Gastroesophageal sphincter (tissue), 4 donors: ENCODE measurements around the gene DAPK1. TPM values are rescaled to one million over a fixed set of nuclear protein-coding genes. Genes with fewer than 3 reads are reported as not detected.

ENCODE experiments used
- ATAC-seq: fragments of 150-250 bp; one replicate; pipeline ENCODE4 v1.9.1; 2016; ENCODE audit warnings: mild to moderate bottlenecking, moderate library complexity
- H3K27ac ChIP-seq, 4 donors: fragments of 200-600 bp; sonication (generic) in 3 of 4; 1 replicate in 3 of 4; 2 replicates in 1 of 4; pipeline ENCODE4 v1.5.1; 2016 to 2019
- H3K27me3 ChIP-seq: fragments of 200-600 bp; sonication (generic); one replicate; pipeline ENCODE4 v1.5.1; 2019
- H3K36me3 ChIP-seq, 2 donors: fragments of 200-600 bp; sonication (generic); one replicate each; pipeline ENCODE4 v1.5.1; 2019; ENCODE audit warnings: control low read depth in 1 of 2
- H3K4me1 ChIP-seq, 3 donors: fragments of 200-600 bp; sonication (generic); 1 replicate in 2 of 3; 2 replicates in 1 of 3; pipeline ENCODE4 v1.5.1; 2016 to 2019; ENCODE audit warnings: control low read depth in 2 of 3
- H3K4me3 ChIP-seq, 2 donors: fragments of 200-600 bp; sonication (generic); one replicate each; pipeline ENCODE4 v1.5.1; 2019; ENCODE audit warnings: mild to moderate bottlenecking in 1 of 2, moderate library complexity in 1 of 2
- H3K9me3 ChIP-seq, 3 donors: fragments of 200-600 bp; sonication (generic); one replicate each; pipeline ENCODE4 v1.5.1; 2017 to 2019; ENCODE audit warnings: control low read depth in 2 of 3
- EP300 ChIP-seq: sonication (generic); formaldehyde crosslinking; IDR thresholded peaks from one replicate; pipeline ENCODE4 v1.6.1; 2017; ENCODE audit warnings: antibody characterized with exemption, mild to moderate bottlenecking
- POLR2A ChIP-seq, 2 donors: fragments of 450-650 bp; IDR thresholded peaks; one replicate each; pipeline ENCODE4 v1.6.1; 2017; ENCODE audit warnings: antibody characterized with exemption in 2 of 2, mild to moderate bottlenecking in 2 of 2, moderate library complexity in 1 of 2
- POLR2AphosphoS5 ChIP-seq: sonication (generic); formaldehyde crosslinking; IDR thresholded peaks from one replicate; pipeline ENCODE4 v1.6.1; 2017; ENCODE audit warnings: antibody characterized with exemption
- WGBS, 2 donors: methylation state at CpG; one replicate each; pipeline ENCODE4 v1.1.5; 2018; ENCODE audit warnings: low coverage in 1 of 2; 5-methylcytosine and 5-hydroxymethylcytosine counted together
- total RNA-seq, 4 donors: library from RNA; depleted of rRNA; stranded (reverse); fragments of >200 nt; gene quantifications; one replicate each; pipeline ENCODE4 v1.1.0, GENCODE V29; 2016
- TF ChIP-seq, protein P1 (sequence below), 4 experiments: fragments of 200-600 bp in 2 of 4; fragments of 450-650 bp in 2 of 4; sonication (generic) in 1 of 4; IDR thresholded peaks; one replicate each; pipeline ENCODE4 v1.5.1; 2017 to 2019; ENCODE audit warnings: antibody characterized with exemption in 4 of 4, mild to moderate bottlenecking in 2 of 4, moderate library complexity in 2 of 4

The DAPK1 gene
- total RNA-seq, 4 donors from 2014 or later, result 52.3 to 119 (median 75.3) TPM

DNA sequence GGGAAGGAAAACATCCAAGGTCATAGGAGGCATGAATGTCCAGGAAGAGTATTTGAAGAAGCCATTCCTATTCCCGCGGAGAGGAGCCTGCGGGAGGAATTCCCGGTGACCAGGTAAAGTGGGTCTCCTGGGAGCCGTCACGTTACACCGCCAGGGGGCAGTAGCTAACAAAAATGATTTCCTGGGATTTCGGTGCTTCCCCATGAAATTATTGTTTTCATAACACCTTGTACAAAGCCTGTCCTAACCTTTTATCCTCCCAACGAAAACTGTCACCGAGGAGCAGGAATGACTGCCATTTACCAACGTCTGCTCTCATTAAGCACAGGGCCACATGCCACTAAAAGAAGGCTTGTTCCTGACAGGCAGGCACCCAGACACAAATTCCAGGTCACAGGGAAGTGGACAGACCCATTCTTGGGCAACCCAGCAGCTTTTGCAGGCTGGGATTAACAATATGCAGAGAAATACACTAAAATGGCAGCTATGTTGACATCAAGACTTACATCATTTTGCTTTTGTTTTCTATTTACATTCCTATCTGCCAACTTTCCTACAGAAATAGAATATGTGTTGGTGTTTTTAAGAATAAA lies 187.1 kb downstream of the DAPK1 start:
- no peaks in the 10 kb centered on the region for H3K9me3 ChIP-seq
- 23 to 33% methylated on average over 6 to 10 of the region's 11 CpGs for WGBS, 2 donors
- TF ChIP-seq, protein P1, sequence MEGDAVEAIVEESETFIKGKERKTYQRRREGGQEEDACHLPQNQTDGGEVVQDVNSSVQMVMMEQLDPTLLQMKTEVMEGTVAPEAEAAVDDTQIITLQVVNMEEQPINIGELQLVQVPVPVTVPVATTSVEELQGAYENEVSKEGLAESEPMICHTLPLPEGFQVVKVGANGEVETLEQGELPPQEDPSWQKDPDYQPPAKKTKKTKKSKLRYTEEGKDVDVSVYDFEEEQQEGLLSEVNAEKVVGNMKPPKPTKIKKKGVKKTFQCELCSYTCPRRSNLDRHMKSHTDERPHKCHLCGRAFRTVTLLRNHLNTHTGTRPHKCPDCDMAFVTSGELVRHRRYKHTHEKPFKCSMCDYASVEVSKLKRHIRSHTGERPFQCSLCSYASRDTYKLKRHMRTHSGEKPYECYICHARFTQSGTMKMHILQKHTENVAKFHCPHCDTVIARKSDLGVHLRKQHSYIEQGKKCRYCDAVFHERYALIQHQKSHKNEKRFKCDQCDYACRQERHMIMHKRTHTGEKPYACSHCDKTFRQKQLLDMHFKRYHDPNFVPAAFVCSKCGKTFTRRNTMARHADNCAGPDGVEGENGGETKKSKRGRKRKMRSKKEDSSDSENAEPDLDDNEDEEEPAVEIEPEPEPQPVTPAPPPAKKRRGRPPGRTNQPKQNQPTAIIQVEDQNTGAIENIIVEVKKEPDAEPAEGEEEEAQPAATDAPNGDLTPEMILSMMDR (IDR thresholded peaks at IDR 0.05), result peak; percentile 65 to 75 (median 69)
- TF ChIP-seq POLR2A (IDR thresholded peaks at IDR 0.05), result no peak
- ATAC-seq, result no peak
- no peaks in the 10 kb centered on the region for H3K27me3 ChIP-seq
- H3K4me1 ChIP-seq, result peaks cover 3 to 29% (median 4%) of the 10 kb centered on the region in 3 donors
- H3K4me3 ChIP-seq, result no peak overlapping the region
- H3K36me3 ChIP-seq, result peaks cover 0 to 52% of the 10 kb centered on the region in 2 donors
- peak overlapping the region in 3 of 4 donors; percentile 30 to 60 (median 45) for H3K27ac ChIP-seq

DNA sequence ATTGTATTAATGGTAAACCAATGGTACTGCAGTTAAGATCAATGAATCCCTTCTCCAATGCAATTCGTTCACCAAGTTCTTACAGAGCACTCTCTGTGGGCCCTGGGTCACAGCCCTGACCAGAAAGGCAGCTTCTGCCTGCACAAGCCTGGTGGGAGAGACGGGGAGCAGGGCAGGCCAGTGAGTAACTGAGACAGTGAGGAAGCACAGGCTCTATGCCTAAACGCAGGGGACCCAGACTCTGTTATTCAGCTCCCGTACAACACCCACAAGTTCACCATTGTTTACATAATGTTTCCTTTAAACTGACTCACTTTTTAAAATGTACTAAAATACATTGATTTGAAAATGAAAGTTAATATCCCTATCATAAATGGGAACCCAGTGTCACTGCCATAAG lies 187.8 kb downstream of the DAPK1 start:
- peak overlapping the region in 3 of 4 donors; percentile 30 to 60 (median 45) for H3K27ac ChIP-seq
- 67 to 78% methylated on average over 1 to 4 of the region's 4 CpGs for WGBS, 2 donors

DNA sequence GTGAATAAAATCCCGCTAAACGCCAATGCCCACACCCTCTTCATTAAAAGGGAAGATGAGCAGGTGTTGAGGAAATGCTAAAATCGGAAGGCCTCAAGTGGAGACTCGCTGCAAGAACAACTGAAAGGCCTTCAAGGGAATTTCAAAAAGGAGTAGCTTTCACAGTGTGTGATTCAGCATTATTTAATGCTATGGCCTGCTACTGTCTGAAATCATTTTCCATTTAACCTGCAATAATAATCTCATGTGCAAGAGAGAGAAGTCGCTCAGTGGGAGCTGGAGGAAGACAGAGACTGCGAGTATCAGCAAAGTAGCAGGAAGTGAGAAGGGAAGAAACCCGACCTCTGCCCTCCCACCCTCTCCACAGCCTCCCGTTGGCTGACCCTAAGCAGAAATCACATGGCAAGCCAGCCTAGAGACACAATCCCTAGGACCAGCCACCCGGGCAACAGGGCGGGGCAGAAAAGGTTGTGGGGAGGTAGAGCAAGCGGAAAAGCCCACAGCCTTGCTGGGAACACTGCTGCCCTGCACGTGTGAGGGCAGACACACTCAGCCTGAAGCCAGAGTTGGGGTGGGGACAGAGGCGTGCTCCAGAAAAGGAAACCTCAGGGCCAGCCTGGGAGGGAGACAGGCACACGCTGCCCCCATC lies 188.3 kb downstream of the DAPK1 start:
- 64 to 68% methylated on average over 7 to 11 of the region's 14 CpGs for WGBS, 2 donors
- TF ChIP-seq, protein P1 (IDR thresholded peaks at IDR 0.05), result peak in 1 of 4 experiments; percentile 22
- no peak for TF ChIP-seq POLR2A (IDR thresholded peaks at IDR 0.05)
- peaks cover 0 to 46% of the 10 kb centered on the region in 2 donors for H3K36me3 ChIP-seq
- H3K4me3 ChIP-seq, result no peak overlapping the region
- H3K27me3 ChIP-seq, result no peaks in the 10 kb centered on the region
- peak overlapping the region in 2 of 4 donors; percentile 18 to 30 for H3K27ac ChIP-seq
- no peaks in the 10 kb centered on the region for H3K9me3 ChIP-seq
- H3K4me1 ChIP-seq, result peaks cover 3 to 29% (median 4%) of the 10 kb centered on the region in 3 donors
- ATAC-seq, result peak; percentile 70

More for the DNA sequence above, 187.8 kb downstream of the DAPK1 start:
- peaks cover 3 to 29% (median 4%) of the 10 kb centered on the region in 3 donors for H3K4me1 ChIP-seq
- no peaks in the 10 kb centered on the region for H3K9me3 ChIP-seq
- no peak for ATAC-seq
- H3K36me3 ChIP-seq, result peaks cover 0 to 51% of the 10 kb centered on the region in 2 donors
- H3K4me3 ChIP-seq, result no peak overlapping the region
- no peaks in the 10 kb centered on the region for H3K27me3 ChIP-seq
- TF ChIP-seq POLR2AphosphoS5, result no peak
- TF ChIP-seq EP300, result no peak
- TF ChIP-seq POLR2A (IDR thresholded peaks at IDR 0.05), result no peak
- TF ChIP-seq, protein P1 (IDR thresholded peaks at IDR 0.05), result no peak

DNA sequence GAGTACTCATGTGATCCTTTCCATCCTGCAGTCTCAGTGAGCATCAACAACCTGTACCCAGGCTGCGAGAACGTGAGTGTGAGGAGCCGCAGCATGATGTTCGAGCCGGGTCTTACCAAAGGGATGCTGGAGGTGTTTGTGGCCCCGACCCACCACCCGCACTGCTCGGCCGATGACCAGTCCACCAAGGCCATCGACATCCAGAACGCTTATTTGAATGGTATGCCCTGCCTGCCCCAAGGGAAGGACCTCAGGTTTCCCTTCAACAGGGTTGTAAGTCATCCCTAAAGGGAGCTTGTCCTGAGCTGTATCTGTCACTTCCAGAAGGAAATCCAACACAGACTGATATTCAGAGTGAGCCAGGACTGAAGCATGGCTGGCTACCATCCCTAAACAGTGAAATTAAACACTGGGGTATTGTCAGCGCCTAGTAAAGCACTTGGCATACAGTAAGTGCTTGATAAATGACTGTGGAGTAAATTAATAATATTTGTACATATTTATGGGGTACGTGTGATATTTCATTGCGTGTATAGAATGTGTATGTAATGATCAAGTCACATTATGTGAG lies 188.9 kb downstream of the DAPK1 start:
- H3K27ac ChIP-seq, result peak overlapping the region in 1 of 4 donors; percentile 18
- WGBS, 2 donors, result 83 to 96% methylated on average over 8 of the region's 14 CpGs
- H3K27me3 ChIP-seq, result no peaks in the 10 kb centered on the region
- peaks cover 0 to 39% of the 10 kb centered on the region in 2 donors for H3K36me3 ChIP-seq
- H3K9me3 ChIP-seq, result no peaks in the 10 kb centered on the region
- H3K4me1 ChIP-seq, result peaks cover 4 to 29% (median 5%) of the 10 kb centered on the region in 3 donors
- no peak for ATAC-seq
- no peak for TF ChIP-seq EP300
- TF ChIP-seq, protein P1 (IDR thresholded peaks at IDR 0.05), result no peak
- no peak for TF ChIP-seq POLR2AphosphoS5
- no peak for TF ChIP-seq POLR2A (IDR thresholded peaks at IDR 0.05)
- no peak overlapping the region for H3K4me3 ChIP-seq
